GM12873 (cell line): ENCODE results near the gene LINGO3.

ENCODE experiments used
- TF ChIP-seq, protein P1 (sequence below): IDR thresholded peaks from 2 replicates; pipeline ENCODE4 v1.5.1; 2012; ENCODE audit warnings: low read depth, mild to moderate bottlenecking, moderate library complexity, low read length, control low read depth; ENCODE audit not compliant: insufficient read depth; ENCODE audit errors: missing control alignments

Gene LINGO3

GRCh38 chr19:2277138-2277537 lies 30.8 kb downstream of the LINGO3 start:
- TF ChIP-seq, protein P1, sequence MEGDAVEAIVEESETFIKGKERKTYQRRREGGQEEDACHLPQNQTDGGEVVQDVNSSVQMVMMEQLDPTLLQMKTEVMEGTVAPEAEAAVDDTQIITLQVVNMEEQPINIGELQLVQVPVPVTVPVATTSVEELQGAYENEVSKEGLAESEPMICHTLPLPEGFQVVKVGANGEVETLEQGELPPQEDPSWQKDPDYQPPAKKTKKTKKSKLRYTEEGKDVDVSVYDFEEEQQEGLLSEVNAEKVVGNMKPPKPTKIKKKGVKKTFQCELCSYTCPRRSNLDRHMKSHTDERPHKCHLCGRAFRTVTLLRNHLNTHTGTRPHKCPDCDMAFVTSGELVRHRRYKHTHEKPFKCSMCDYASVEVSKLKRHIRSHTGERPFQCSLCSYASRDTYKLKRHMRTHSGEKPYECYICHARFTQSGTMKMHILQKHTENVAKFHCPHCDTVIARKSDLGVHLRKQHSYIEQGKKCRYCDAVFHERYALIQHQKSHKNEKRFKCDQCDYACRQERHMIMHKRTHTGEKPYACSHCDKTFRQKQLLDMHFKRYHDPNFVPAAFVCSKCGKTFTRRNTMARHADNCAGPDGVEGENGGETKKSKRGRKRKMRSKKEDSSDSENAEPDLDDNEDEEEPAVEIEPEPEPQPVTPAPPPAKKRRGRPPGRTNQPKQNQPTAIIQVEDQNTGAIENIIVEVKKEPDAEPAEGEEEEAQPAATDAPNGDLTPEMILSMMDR = no peak

GRCh38 chr19:2276429-2276986 lies 31.4 kb downstream of the LINGO3 start:
- TF ChIP-seq, protein P1 = no peak

DNA sequence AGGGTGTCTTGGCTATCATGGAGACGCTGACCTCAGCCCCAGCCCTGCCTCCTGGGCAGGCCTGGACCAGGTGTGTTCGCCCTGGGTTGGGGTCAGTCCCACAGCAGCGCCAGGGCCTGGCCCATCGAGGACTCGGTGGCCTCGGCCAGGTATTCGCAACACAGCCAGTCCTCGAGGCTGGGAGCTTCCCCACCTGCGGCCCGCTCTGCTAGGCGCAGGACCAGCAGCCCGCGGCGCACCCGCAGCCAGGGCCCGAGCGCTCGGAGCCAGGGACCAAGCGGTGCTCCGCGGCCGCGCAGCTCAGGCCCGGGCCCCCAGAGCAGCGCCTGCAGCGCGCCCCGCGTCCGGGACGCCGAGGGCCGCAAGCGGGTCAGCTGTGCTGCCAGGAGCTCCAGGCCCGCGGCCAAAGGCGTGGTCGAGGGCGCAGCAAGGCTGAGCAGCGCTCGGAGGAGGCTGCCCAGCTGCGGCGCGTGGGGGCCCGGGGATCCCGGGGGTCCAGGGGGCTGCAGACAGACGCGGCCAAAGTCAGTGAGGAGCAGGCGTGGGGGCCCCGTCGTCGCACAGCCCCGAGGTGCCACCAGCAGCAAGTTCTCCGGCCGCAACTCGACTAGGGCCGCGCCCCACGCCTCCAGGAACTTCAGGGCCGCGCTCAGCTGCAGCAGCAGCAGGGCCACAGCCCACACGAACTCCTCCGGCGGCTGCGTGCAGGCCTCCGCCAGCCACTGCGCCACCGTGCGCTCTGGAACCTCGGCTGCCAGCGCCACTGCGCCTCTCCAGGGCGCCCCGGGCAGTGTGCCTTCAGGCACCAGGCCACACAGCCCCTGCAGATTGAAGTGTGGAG lies 32.1 kb downstream of the LINGO3 start:
- TF ChIP-seq, protein P1 = no peak

- TF ChIP-seq, protein P1 = peak; percentile 69
Observed at GRCh38 chr19:2274931-2275535, 32.9 kb downstream of the LINGO3 start.

DNA sequence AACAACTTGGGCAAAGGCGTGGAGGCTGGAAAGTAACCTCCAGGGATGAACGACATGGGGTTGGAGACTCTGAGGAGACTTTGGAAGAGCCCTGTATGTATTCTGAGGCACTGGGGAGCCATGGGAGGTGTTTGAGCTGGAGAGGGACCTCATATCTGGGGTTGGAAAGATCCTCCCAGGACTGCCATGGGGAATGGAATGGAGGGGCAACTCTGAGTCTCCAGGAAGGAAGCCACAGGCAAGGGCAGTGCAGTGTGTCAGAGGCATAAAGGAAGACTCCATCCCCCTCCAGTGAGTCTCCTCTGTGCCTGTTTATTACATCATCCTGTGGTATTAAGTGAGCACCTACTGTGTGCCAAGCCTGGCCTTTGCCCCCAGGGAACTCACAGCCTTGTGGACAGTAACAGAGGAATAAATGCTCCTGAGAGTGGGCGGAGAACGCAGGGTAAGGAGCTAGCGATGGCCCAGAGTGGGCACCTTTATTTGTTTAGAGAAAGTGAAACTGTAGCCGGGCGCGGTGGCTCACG lies 33.7 kb downstream of the LINGO3 start:
- TF ChIP-seq, protein P1 = no peak

- TF ChIP-seq, protein P1 = peak; percentile 86
Observed at GRCh38 chr19:2273356-2274184, 34.4 kb downstream of the LINGO3 start.
